ENCODE measurements around the gene MOCS3. TPM values are rescaled to one million over a fixed set of nuclear protein-coding genes. Genes with fewer than 3 reads are reported as not detected.

The MOCS3 gene
- total and polyA plus RNA-seq, 2 of the 13 experiments (the other 11 are each of a cell fraction or from before 2014, with no cell fraction given) = 3.7 to 8.4 TPM

GRCh38 chr20:50929299-50930138 is 29.1 kb upstream of the MOCS3 start (continued):
- TF ChIP-seq ZNF407 (CRISPR knock-in tag; IDR thresholded peaks at IDR 0.05; ENCODE audit: not compliant biosample characterization) (peak; percentile 50), RARG (CRISPR knock-in tag; IDR thresholded peaks at IDR 0.05; ENCODE audit: low read depth) (0 out of 2 replicates have a peak, but pooled peaks have one; percentile 60), ELF4 (CRISPR knock-in tag; IDR thresholded peaks at IDR 0.05; ENCODE audit: borderline replicate concordance) (no peak), ZBTB42 (CRISPR knock-in tag; IDR thresholded peaks at IDR 0.05) (no peak), ARID5B (CRISPR knock-in tag; IDR thresholded peaks at IDR 0.05) (peak; percentile 85), HNF1B (CRISPR knock-in tag; IDR thresholded peaks at IDR 0.05) (peak; percentile 97), KAT7 (CRISPR knock-in tag; IDR thresholded peaks at IDR 0.05; ENCODE audit: borderline replicate concordance) (peak; percentile 99), KLF13 (CRISPR knock-in tag; IDR thresholded peaks at IDR 0.05) (no peak), ZNF263 (CRISPR knock-in tag; IDR thresholded peaks at IDR 0.05) (0 out of 2 replicates have a peak, but pooled peaks have one; percentile 25), POGK (CRISPR knock-in tag; conservative IDR thresholded peaks at IDR 0.05) (peak; percentile 98), NR2F6 (IDR thresholded peaks at IDR 0.05) (peak; percentile 32; the same call in 1 of the 2 replicates), NR2F6 (CRISPR knock-in tag; IDR thresholded peaks at IDR 0.05) (peak; percentile 81)

Data from HepG2 (cell line).